CD4-positive, CD25-positive, alpha-beta regulatory T cell (primary cell): ENCODE data around the gene GRIN1. TPM values are rescaled to one million over a fixed set of nuclear protein-coding genes. Genes with fewer than 3 reads are reported as not detected.

Experiments used
- ATAC-seq, 2 donors: fragments of 150-1000 bp; cut with Tn5 transposase; one replicate each; pipeline ENCODE4 v1.10.0; 2021; ENCODE audit warnings: low read depth in 2 of 2, moderate number of reproducible peaks in 2 of 2, moderate library complexity in 1 of 2
- DNase-seq, 3 donors: peaks; one replicate each; pipeline versions ENCODE4 v3.0.0 to v3.0.0-alpha.2; 2012 to 2022; ENCODE audit warnings: mixed read lengths in 1 of 3
- H3K27ac ChIP-seq: one replicate; pipeline ENCODE4 v1.7.0; 2013; ENCODE audit warnings: mild to moderate bottlenecking, low read length; ENCODE audit not compliant: insufficient read depth, poor library complexity, severe bottlenecking
- H3K27me3 ChIP-seq: one replicate; pipeline ENCODE4 v1.7.0; 2013; ENCODE audit warnings: low read length; ENCODE audit not compliant: control insufficient read depth, insufficient read depth
- H3K36me3 ChIP-seq: one replicate; pipeline ENCODE4 v1.7.0; 2013; ENCODE audit warnings: mild to moderate bottlenecking, low read length, moderate library complexity; ENCODE audit not compliant: control insufficient read depth, insufficient read depth
- H3K4me1 ChIP-seq: 2 replicates; pipeline ENCODE4 v1.7.0; 2013; ENCODE audit warnings: mild to moderate bottlenecking, low read length; ENCODE audit not compliant: insufficient read depth, control insufficient read depth, poor library complexity, severe bottlenecking
- H3K4me3 ChIP-seq: one replicate; pipeline ENCODE4 v1.7.0; 2013; ENCODE audit warnings: low read depth, mild to moderate bottlenecking, low read length, moderate library complexity
- H3K9me3 ChIP-seq, 2 experiments: 1 replicate in 1 of 2; 2 replicates in 1 of 2; pipeline ENCODE4 v1.7.0; 2013; ENCODE audit warnings: low read length in 2 of 2, mild to moderate bottlenecking in 1 of 2, moderate library complexity in 1 of 2; ENCODE audit not compliant: control insufficient read depth in 2 of 2
- H3K27ac Mint-ChIP-seq, 3 donors: one replicate each; pipeline ENCODE4 v1.8.0; 2020 to 2022; ENCODE audit warnings: mild to moderate bottlenecking in 3 of 3, mixed read lengths in 3 of 3, moderate library complexity in 2 of 3
- H3K27me3 Mint-ChIP-seq: one replicate; pipeline ENCODE4 v1.8.0; 2022; ENCODE audit warnings: mild to moderate bottlenecking, mixed read lengths
- H3K36me3 Mint-ChIP-seq: one replicate; pipeline ENCODE4 v1.8.0; 2020; ENCODE audit warnings: mixed read lengths
- H3K4me1 Mint-ChIP-seq, 4 donors: one replicate each; pipeline ENCODE4 v1.8.0; 2020 to 2022; ENCODE audit warnings: mixed read lengths in 4 of 4, mild to moderate bottlenecking in 1 of 4
- H3K4me3 Mint-ChIP-seq, 4 donors: one replicate each; pipeline ENCODE4 v1.8.0; 2020 to 2022; ENCODE audit warnings: mild to moderate bottlenecking in 4 of 4, mixed read lengths in 4 of 4, moderate library complexity in 3 of 4
- H3K9me3 Mint-ChIP-seq, 7 donors: one replicate each; pipeline ENCODE4 v1.8.0; 2020 to 2022; ENCODE audit warnings: mixed read lengths in 7 of 7, mild to moderate bottlenecking in 3 of 7, moderate library complexity in 2 of 7
- polyA plus RNA-seq, 4 donors: library from polyadenylated mRNA; unstranded; fragments of 300-500 nt; fragmentation: Illumina TruSeq; gene quantifications; one replicate each; pipeline ENCODE4 v1.2.3, GENCODE V29; 2021
- total RNA-seq: library from RNA; stranded (reverse); gene quantifications from one replicate; pipeline ENCODE4 v1.2.3, GENCODE V29; 2022

GRIN1 gene
- total and polyA plus RNA-seq, 5 donors from 2014 or later = not detected

DNA sequence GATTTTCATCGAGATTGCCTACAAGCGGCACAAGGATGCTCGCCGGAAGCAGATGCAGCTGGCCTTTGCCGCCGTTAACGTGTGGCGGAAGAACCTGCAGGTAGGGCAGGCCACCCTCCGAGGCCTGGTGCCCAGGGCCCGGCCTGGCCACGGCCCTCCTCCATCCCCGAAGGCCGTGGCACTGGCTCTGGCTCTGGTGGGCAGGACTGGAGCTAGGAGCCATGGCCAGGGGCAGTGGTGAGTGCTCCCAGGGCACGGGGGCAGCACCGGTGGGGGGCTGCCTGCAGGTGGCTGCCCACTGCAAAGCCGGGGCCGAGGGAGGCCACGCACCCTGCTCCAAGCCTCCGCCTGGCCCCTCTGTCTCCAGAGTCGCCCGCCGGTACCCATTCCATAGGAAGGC, 24.9 kb downstream of the GRIN1 start:
- no peak for ATAC-seq
- peaks cover 0 to 13% (median 0%) of the 10 kb centered on the region in 4 donors for H3K4me1 Mint-ChIP-seq
- Histone ChIP-seq H3K4me3 (no peak overlapping the region), H3K4me1 (peaks cover 8% of the 10 kb centered on the region), H3K27ac (no peak overlapping the region), H3K27me3 (peaks cover under 1% of the 10 kb centered on the region), H3K9me3 (no peaks in the 10 kb centered on the region), H3K36me3 (no peaks in the 10 kb centered on the region)
- no peak for DNase-seq
- peaks cover 0 to 1% (median 0%) of the 10 kb centered on the region in 7 donors for H3K9me3 Mint-ChIP-seq
- H3K4me3 Mint-ChIP-seq = no peak overlapping the region
- H3K27me3 Mint-ChIP-seq = peaks cover 23% of the 10 kb centered on the region
- no peak overlapping the region for H3K27ac Mint-ChIP-seq
- H3K36me3 Mint-ChIP-seq = no peaks in the 10 kb centered on the region

DNA sequence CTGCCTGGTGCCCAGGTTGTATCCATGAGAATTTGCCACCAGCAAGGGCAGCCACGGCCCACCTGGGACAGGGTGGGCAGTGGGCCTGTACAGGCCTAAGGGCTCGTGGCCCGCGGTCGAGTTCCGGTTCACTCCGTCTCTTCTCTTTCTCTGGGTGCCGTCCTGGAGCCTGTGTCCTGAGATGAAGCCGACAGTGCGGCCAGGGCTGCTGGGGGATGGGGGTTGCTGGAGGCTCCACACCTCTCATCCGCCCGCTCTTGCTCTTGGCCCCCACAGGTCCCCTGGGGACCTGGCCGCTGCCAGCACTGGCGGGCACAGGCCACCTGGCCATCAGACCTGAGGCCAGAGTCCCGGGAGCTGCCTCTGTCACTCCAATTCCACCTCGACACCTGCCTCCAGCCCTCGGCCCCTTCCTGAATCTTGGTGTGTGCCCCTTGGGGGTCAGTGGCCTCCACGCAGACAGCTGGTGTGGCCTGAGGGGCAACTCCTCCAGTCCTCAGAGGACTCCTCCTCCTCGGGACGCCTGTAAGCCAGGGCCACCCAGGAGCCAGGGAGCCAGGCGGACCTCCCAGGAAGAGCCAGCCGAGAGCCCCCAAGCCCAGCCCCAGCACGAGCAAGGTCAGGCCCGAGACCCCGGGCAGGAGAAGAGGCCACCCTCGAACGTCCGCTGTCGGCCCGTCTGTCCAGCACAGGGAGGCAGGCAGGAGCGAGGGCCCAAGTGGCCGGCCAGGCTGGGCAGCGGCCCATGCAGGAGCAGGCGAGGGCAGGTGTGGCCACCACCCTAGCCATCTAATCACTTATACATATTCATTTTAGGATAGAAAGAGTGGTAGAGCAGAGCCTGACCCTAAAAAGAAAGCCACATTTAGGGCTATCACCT, 25.7 kb downstream of the GRIN1 start:
- no peaks in the 10 kb centered on the region for H3K27me3 ChIP-seq
- no peak for ATAC-seq
- H3K4me1 ChIP-seq = peaks cover 14% of the 10 kb centered on the region
- Mint-ChIP-seq H3K4me1 (peaks cover 0 to 7% (median 0%) of the 10 kb centered on the region in 4 donors), H3K36me3 (no peaks in the 10 kb centered on the region), H3K9me3 (peaks cover 0 to 1% (median 0%) of the 10 kb centered on the region in 7 donors), H3K27me3 (peaks cover 22% of the 10 kb centered on the region), H3K27ac (no peak overlapping the region), H3K4me3 (peak overlapping the region in 1 of 4 donors; percentile 51)
- no peak for DNase-seq
- no peaks in the 10 kb centered on the region for H3K36me3 ChIP-seq
- no peak overlapping the region for H3K27ac ChIP-seq
- H3K4me3 ChIP-seq = no peak overlapping the region
- no peaks in the 10 kb centered on the region for H3K9me3 ChIP-seq

DNA sequence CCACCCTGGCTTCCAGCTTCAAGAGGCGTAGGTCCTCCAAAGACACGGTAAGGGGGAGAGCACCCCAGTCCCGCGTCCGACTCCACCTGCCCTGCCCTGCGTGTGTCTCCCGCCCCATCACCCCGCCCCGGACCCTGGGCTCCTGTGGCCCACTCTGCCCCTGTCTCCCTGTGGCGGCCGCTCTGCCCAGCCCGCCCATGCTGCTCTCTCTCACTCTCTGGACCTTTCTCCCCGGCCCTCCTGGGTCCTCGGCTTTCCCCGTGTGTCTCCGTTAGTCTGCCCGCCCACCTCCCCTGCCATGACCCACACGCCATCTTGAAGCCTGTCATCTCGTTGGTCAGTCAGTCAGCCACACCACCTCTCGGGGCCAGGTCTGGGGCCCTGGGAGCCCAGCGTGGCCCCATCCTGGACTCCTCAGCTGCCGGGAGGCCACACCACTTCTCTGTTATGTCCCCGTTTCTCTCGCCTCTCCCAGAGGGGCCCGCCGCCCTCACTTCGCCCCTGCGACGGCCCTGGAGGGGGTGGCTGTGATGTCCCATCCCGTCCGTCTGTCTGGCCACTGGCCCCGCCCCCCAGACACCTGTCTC, 26.4 kb downstream of the GRIN1 start:
- Histone ChIP-seq H3K4me1 (peaks cover 16% of the 10 kb centered on the region), H3K9me3 (no peaks in the 10 kb centered on the region), H3K27ac (no peak overlapping the region), H3K27me3 (no peaks in the 10 kb centered on the region), H3K4me3 (no peak overlapping the region), H3K36me3 (no peaks in the 10 kb centered on the region)
- no peaks in the 10 kb centered on the region for H3K36me3 Mint-ChIP-seq
- peaks cover 0 to 7% (median 0%) of the 10 kb centered on the region in 4 donors for H3K4me1 Mint-ChIP-seq
- peaks cover 0 to 1% (median 0%) of the 10 kb centered on the region in 7 donors for H3K9me3 Mint-ChIP-seq
- peaks cover 18% of the 10 kb centered on the region for H3K27me3 Mint-ChIP-seq
- no peak overlapping the region for H3K27ac Mint-ChIP-seq
- DNase-seq (no peak), ATAC-seq (no peak)
- H3K4me3 Mint-ChIP-seq = no peak overlapping the region

DNA sequence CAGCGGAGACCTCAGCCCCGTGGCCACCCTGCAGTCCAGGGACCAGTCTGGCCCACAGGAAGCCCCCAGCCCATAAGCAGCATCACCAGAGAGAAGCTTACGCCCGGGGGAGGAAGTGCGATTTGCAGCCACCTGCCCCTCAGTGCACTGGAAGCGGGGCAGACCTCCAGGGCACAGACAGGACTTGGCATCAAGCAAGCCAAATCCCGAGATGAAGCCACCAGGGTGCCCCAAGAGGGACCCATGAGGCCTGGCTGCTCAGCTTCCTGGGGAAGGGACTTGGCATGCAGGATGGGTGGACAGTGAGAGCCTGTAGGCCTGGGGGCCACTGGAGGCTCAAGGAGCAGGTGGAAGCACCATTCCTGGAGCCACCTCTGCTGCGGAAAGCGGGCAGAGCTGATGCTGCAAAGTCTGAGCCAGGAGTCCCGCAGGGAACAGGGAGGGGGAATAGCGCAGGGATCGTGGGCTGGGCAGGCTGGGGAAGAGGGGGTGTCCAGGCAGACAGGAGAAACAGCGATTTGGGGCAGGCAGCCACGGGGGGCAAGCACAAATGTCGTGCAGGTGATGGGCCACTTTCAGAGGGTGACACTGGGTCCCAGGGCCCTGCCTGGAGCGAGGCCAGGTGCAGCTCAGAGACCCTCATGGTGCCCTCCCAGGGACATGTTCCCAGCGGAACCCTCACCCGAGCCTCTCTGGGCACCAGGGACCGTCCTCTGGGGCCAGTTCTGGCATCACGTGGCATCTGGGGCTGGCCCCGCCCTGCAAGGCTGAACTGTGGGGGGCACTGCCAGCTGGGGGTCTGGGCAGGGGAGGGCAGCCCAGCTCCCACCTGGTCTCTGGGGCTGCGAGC, 27.7 kb downstream of the GRIN1 start:
- no peak overlapping the region for H3K27ac Mint-ChIP-seq
- H3K27me3 ChIP-seq = no peaks in the 10 kb centered on the region
- no peaks in the 10 kb centered on the region for H3K36me3 Mint-ChIP-seq
- peaks cover 0 to 1% (median 0%) of the 10 kb centered on the region in 7 donors for H3K9me3 Mint-ChIP-seq
- ATAC-seq = no peak
- H3K4me3 Mint-ChIP-seq = peak overlapping the region in 1 of 4 donors; percentile 70
- peaks cover 16% of the 10 kb centered on the region for H3K4me1 ChIP-seq
- no peaks in the 10 kb centered on the region for H3K36me3 ChIP-seq
- no peak for DNase-seq
- no peak overlapping the region for H3K27ac ChIP-seq
- no peak overlapping the region for H3K4me3 ChIP-seq
- H3K9me3 ChIP-seq = no peaks in the 10 kb centered on the region
- H3K27me3 Mint-ChIP-seq = peaks cover 23% of the 10 kb centered on the region
- peaks cover 0 to 7% (median 0%) of the 10 kb centered on the region in 4 donors for H3K4me1 Mint-ChIP-seq

DNA sequence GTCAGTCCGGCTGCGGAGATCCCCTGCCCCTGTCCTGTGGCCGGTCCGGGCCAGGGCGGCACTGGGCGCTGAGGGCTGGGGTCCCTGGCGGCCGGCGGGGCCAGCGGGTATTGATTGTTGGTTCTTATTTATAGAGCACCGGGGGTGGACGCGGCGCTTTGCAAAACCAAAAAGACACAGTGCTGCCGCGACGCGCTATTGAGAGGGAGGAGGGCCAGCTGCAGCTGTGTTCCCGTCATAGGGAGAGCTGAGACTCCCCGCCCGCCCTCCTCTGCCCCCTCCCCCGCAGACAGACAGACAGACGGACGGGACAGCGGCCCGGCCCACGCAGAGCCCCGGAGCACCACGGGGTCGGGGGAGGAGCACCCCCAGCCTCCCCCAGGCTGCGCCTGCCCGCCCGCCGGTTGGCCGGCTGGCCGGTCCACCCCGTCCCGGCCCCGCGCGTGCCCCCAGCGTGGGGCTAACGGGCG, 28.4 kb downstream of the GRIN1 start:
- no peak overlapping the region for H3K4me3 Mint-ChIP-seq
- no peaks in the 10 kb centered on the region for H3K27me3 ChIP-seq

DNA sequence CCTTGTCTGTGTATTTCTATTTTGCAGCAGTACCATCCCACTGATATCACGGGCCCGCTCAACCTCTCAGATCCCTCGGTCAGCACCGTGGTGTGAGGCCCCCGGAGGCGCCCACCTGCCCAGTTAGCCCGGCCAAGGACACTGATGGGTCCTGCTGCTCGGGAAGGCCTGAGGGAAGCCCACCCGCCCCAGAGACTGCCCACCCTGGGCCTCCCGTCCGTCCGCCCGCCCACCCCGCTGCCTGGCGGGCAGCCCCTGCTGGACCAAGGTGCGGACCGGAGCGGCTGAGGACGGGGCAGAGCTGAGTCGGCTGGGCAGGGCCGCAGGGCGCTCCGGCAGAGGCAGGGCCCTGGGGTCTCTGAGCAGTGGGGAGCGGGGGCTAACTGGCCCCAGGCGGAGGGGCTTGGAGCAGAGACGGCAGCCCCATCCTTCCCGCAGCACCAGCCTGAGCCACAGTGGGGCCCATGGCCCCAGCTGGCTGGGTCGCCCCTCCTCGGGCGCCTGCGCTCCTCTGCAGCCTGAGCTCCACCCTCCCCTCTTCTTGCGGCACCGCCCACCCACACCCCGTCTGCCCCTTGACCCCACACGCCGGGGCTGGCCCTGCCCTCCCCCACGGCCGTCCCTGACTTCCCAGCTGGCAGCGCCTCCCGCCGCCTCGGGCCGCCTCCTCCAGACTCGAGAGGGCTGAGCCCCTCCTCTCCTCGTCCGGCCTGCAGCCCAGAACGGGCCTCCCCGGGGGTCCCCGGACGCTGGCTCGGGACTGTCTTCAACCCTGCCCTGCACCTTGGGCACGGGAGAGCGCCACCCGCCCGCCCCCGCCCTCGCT, 29.0 kb downstream of the GRIN1 start:
- Histone ChIP-seq H3K36me3 (no peaks in the 10 kb centered on the region), H3K4me3 (no peak overlapping the region), H3K4me1 (peaks cover 16% of the 10 kb centered on the region), H3K9me3 (no peaks in the 10 kb centered on the region), H3K27me3 (no peaks in the 10 kb centered on the region), H3K27ac (no peak overlapping the region)
- no peak for ATAC-seq
- Mint-ChIP-seq H3K27ac (no peak overlapping the region), H3K36me3 (no peaks in the 10 kb centered on the region), H3K4me1 (peaks cover 0 to 4% (median 0%) of the 10 kb centered on the region in 4 donors), H3K4me3 (no peak overlapping the region), H3K27me3 (peaks cover 23% of the 10 kb centered on the region), H3K9me3 (peaks cover 0 to 1% (median 0%) of the 10 kb centered on the region in 7 donors)
- DNase-seq = no peak

More for the DNA sequence above, 28.4 kb downstream of the GRIN1 start:
- no peak for ATAC-seq
- Histone ChIP-seq H3K9me3 (no peaks in the 10 kb centered on the region), H3K4me1 (peaks cover 16% of the 10 kb centered on the region), H3K27ac (no peak overlapping the region), H3K36me3 (no peaks in the 10 kb centered on the region), H3K4me3 (no peak overlapping the region)
- Mint-ChIP-seq H3K27me3 (peaks cover 23% of the 10 kb centered on the region), H3K36me3 (no peaks in the 10 kb centered on the region), H3K9me3 (peaks cover 0 to 1% (median 0%) of the 10 kb centered on the region in 7 donors), H3K4me1 (peaks cover 0 to 4% (median 0%) of the 10 kb centered on the region in 4 donors), H3K27ac (no peak overlapping the region)
- DNase-seq = no peak

DNA sequence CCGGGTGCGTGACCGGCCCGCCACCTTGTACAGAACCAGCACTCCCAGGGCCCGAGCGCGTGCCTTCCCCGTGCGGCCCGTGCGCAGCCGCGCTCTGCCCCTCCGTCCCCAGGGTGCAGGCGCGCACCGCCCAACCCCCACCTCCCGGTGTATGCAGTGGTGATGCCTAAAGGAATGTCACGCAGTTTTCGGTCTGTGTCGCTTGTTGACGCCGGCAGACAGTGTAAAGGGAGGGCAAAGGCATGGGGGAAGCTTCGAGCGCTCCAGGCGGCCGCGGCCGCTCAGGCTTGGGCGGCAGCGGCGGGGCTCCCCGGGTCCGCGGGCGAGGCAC, 29.6 kb downstream of the GRIN1 start:
- ATAC-seq = no peak
- no peaks in the 10 kb centered on the region for H3K27me3 ChIP-seq
- H3K27ac ChIP-seq = no peak overlapping the region
- Mint-ChIP-seq H3K27ac (no peak overlapping the region), H3K36me3 (no peaks in the 10 kb centered on the region), H3K4me1 (peaks cover 0 to 5% (median 0%) of the 10 kb centered on the region in 4 donors), H3K4me3 (no peak overlapping the region), H3K9me3 (peaks cover 0 to 1% (median 0%) of the 10 kb centered on the region in 7 donors), H3K27me3 (peaks cover 23% of the 10 kb centered on the region)
- H3K4me1 ChIP-seq = peaks cover 16% of the 10 kb centered on the region
- DNase-seq = no peak
- no peaks in the 10 kb centered on the region for H3K36me3 ChIP-seq
- H3K9me3 ChIP-seq = no peaks in the 10 kb centered on the region
- H3K4me3 ChIP-seq = no peak overlapping the region
